GM18517 (cell line): ENCODE data around the gene CCDC127.
"Not testable (repeated sequence)": the region's sequence is repeated elsewhere in the genome, so short reads cannot be mapped to it uniquely, and the experiment has no call there.

Source experiments
- ATAC-seq: cut with Tn5 transposase; IDR thresholded peaks from one replicate; pipeline ENCODE4 v1.9.1; 2021; ENCODE audit warnings: mild to moderate bottlenecking, moderate library complexity; ENCODE audit not compliant: unreplicated experiment

The CCDC127 gene, protein sequence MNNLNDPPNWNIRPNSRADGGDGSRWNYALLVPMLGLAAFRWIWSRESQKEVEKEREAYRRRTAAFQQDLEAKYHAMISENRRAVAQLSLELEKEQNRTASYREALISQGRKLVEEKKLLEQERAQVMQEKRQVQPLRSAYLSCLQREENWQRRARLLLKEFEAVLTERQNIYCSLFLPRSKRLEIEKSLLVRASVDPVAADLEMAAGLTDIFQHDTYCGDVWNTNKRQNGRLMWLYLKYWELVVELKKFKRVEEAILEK

GRCh38 chr5:217494-218456 is at the start of gene CCDC127, which contains the start of gene SDHA:
CCDC127 (minus strand) TSS chr5:218153; CDS start chr5:216849, 1,304 bp downstream.
SDHA (plus strand) TSS chr5:218320; CDS start chr5:218356, 36 bp downstream.
- peak; percentile 49 for ATAC-seq

DNA sequence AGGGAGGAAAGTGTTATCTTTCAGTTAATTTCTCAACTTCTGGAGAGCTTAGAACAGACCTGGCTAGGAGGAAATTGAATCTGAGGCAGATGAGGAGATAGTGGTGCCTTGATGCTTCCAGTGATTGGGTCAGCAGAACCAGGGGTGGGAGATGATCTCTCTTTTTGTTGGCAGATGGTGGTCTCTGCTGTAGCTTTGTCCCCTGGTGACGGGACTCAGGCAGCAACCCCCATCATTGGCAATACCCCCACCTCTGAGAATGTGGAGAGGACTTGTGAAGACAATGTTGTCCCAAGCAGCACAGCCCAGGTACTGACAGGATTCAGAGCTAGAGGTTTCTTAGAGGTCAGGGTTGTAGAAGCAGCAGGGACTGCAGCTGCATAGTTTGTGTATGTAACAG is 49.8 kb upstream of the CCDC127 start:
- ATAC-seq = no peak

DNA sequence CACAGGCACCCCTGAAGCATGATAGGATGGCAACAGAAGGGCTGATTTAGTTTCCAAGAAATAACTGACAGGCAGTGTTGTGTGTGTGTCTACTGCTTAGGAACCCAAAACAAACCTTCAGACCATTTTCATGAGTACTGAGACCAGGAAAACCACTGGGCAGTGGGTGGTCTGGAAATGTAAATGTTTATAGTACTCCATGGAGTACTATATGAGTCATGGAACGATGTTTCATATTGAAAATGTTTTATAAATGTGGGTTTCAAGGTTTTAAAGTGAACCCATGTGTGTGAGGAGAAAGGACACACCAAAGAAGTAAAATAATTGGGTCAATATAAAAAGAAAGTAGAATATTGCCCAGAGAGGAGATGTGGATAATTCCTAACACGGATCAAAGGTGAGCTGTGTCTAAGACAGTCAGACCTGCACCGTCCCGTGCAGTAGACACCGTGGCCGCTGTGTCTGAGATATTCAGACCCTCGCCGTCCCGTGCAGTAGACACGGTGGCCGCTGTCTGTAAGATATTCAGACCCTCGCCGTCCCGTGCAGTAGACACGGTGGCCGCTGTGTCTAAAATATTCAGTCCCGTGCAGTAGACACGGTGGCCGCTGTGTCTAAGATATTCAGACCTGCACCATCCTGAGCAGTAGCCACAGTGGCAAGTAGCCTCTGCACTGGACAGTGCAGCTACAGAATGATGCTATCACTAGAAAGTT is 48.5 kb upstream of the CCDC127 start:
- ATAC-seq = not testable (repeated sequence)

GRCh38 chr5:264338-264737 is 46.4 kb upstream of the CCDC127 start:
- ATAC-seq = no peak

DNA sequence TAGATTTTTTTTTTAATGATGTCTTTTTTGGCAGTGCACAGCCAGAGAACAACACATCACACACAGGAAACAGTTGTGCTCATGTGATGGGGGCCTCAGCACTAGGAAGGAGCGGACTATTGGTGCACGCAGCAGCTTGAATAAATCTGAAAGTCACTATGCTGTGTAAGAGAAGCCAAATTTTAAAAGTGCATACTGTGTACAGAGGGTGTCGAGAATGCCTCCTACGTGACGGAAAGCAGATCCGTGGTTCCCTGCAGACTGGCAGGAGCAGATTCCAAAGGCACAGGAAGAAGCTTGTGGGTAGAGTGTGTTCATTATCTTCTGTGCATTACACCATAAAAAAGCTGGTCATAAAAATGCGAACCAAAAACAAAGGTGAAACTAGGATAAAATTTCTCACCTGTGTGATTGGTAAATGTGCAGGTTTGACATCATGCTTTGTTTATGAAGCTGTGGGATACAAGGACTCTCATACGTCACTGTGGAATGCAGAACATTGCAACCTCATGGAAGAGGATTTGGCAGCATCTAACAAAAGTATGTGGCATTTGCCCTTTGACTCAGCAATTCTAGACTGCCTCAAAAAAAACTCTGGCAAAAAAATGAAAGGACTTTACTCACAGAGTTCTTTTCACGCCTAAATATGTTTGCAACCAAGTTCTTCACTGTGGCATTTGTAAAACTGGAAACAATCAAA is 45.5 kb upstream of the CCDC127 start:
- ATAC-seq = not testable (repeated sequence)

DNA sequence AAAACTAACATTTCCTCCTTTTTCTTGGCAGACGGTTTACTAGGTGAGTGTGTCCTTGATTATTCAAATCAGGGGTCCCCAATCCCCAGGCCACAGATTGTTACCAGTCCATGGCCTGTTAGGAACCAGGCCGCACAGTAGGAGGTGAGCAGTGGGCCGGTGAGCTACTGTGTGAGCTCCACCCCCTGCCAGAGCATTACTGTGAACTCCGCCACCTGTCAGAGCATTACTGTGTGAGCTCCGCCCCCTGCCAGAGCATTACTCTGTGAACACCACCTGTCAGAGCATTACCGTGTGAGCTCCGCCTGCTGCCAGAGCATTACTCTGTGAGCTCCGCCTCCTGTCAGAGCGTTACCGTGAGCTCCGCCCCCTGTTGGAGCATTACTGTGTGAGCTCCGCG is 39.2 kb upstream of the CCDC127 start:
- no peak for ATAC-seq

DNA sequence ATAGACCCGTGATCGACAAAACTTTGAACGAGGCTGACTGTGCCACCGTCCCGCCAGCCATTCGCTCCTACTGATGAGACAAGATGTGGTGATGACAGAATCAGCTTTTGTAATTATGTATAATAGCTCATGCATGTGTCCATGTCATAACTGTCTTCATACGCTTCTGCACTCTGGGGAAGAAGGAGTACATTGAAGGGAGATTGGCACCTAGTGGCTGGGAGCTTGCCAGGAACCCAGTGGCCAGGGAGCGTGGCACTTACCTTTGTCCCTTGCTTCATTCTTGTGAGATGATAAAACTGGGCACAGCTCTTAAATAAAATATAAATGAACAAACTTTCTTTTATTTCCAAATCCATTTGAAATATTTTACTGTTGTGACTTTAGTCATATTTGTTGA is 38.4 kb upstream of the CCDC127 start:
- ATAC-seq = not testable (repeated sequence)

DNA sequence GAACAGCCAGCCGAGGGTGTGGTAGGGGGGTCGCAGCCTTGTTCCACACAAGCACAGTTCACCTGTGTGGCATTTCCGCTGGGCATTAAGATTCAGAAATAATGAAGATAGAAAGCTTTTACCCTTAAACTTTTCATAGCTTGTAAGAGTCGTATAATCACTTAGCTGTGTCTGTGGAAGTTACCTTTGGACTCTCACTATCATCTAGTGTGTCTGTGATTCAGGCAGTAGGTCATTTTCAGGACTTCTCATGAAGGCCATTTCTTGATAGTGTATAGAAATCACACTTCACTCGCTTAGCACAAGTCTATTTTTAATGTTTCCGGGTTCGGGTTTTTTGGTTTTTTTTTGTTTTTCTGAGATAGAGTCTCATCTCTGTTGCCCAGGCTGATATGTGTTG is 37.2 kb upstream of the CCDC127 start:
- ATAC-seq = not testable (repeated sequence)

DNA sequence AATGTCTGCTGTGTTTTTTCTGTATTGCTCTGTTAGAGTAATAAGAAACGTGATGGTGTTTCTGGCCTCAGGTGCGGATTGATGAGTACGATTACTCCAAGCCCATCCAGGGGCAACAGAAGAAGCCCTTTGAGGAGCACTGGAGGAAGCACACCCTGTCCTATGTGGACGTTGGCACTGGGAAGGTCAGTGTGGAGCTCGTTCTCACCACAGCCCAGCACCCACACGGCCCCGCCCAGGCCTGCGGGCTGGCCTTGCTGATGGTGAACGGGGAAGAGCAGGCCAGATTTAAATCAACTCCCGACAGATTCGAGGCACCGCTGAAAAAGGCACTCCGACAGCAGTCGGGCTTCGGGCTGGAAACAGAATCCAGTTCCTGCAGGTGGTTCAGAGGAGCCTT is 36.4 kb upstream of the CCDC127 start:
- ATAC-seq = not testable (repeated sequence)

- no peak for ATAC-seq
Observed at GRCh38 chr5:252546-252945, 34.6 kb upstream of the CCDC127 start.

DNA sequence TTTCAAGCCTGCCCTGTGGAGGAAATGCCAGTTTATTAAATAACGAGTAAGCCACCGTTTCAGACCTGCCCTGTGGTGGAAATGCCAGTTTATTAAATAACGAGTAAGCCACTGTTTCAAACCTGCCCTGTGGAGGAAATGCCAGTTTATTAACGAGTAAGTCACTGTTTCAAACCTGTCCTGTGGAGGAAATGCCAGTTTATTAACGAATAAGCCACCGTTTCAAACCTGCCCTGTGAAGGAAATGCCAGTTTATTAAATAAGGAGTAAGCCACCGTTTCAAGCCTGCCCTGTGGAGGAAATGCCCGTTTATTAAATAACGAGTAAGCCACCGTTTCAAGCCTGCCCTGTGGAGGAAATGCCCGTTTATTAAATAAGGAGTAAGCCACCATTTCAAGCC is 34.0 kb upstream of the CCDC127 start:
- ATAC-seq = not testable (repeated sequence)

GRCh38 chr5:251538-251937 is 33.6 kb upstream of the CCDC127 start:
- not testable (repeated sequence) for ATAC-seq

DNA sequence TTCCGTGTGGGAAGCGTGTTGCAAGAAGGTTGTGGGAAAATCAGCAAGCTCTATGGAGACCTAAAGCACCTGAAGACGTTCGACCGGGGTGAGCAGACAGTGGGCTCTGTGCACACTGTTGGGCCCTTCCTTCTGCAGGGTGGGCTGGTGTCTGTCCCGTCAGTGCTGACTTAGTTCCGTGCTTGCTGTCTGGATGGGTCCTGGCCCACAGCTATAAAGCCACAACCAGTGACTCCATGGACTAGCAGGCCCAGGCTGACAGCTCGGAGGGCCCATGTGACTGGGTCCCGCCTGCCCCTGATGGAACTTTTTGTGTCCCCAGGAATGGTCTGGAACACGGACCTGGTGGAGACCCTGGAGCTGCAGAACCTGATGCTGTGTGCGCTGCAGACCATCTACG is 33.1 kb upstream of the CCDC127 start:
- not testable (repeated sequence) for ATAC-seq

- not testable (repeated sequence) for ATAC-seq
Observed at GRCh38 chr5:250396-250795, 32.4 kb upstream of the CCDC127 start.

DNA sequence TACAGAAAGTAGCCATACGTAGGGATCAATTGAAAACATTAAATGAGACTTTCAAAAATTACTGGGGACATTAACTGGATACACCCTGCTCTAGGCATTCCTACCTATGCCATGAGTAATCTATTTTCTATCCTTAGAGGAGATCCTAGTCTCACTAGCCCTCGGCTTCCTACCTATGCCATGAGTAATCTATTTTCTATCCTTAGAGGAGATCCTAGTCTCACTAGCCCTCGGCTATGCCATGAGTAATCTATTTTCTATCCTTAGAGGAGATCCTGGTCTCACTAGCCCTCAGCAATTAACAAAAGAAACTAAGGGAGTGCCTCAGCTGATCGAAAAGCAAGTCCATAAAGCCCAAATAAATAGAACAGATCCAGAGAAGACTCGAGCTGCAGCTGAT is 27.8 kb upstream of the CCDC127 start:
- not testable (repeated sequence) for ATAC-seq

GRCh38 chr5:243683-244367 is 25.9 kb upstream of the CCDC127 start:
- ATAC-seq = not testable (repeated sequence)

- not testable (repeated sequence) for ATAC-seq
Observed at GRCh38 chr5:241045-241669, 23.2 kb upstream of the CCDC127 start.

DNA sequence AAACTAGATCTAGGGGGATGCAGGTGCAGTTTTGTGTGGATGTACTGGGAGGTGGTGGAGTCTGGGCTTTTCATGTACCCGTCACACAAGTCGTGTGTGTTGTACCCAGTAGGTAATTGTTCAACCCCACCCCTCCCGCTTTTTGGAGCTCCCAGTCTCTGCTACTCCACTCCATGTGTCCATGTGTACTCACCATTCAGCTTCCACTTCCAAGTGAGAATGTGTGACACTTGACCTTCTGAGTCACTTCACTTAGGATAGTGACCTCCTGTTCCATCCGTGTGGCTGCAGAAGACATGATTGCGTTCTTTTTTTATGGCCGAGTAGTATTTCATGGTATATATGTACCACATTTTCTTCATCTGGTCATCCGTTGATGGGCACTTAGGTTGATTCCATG is 22.6 kb upstream of the CCDC127 start:
- not testable (repeated sequence) for ATAC-seq

DNA sequence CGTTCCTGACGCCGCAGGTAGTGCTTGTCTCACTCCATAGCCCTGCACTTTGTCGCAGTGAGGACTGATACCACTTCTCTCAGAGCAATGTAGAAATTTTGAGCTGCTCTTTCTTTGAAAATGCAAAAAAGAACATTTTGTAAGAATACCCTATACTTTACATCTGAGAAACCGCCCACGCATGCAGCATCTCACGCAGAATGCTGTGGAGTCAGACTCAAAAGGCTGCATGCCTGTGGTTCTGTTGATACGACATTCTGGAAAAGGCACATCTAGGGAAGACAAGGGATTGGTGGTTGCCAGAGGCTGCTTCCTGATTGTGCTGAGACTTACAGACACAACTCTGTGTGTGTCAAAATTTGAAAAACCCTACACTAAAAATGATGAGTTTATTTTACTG is 20.0 kb upstream of the CCDC127 start:
- not testable (repeated sequence) for ATAC-seq
